CD8-positive, alpha-beta memory T cell (primary cell): Measurements from ENCODE around the gene SYNE1. TPM values are rescaled to one million over a fixed set of nuclear protein-coding genes. Genes with fewer than 3 reads are reported as not detected.

Experiments used
- CTCF ChIA-PET: fragments of 350-600 bp; sonication (Branson Sonifier 250); formaldehyde crosslinking; loops from one replicate; lab custom pipeline; 2021; ENCODE audit warnings: antibody characterized with exemption; lab: Charles Lee
- POLR2A ChIA-PET: fragments of 350-600 bp; sonication (Branson Sonifier 250); formaldehyde crosslinking; loops from one replicate; lab custom pipeline; 2021; ENCODE audit warnings: antibody characterized with exemption; lab: Charles Lee
- DNase-seq, 5 donors: peaks; one replicate each; pipeline versions ENCODE4 v3.0.0 to v3.0.0-alpha.2; 2020 to 2022; ENCODE audit warnings: mixed read lengths in 1 of 5
- H3K27ac ChIP-seq: one replicate; pipeline ENCODE4 v1.7.0; 2013; ENCODE audit warnings: low read depth, mild to moderate bottlenecking, low read length, moderate library complexity
- H3K27me3 ChIP-seq: 2 replicates; pipeline ENCODE4 v1.7.0; 2013; ENCODE audit warnings: low read length, mild to moderate bottlenecking; ENCODE audit not compliant: insufficient read depth, poor library complexity, severe bottlenecking
- H3K36me3 ChIP-seq: 2 replicates; pipeline ENCODE4 v1.7.0; 2013; ENCODE audit warnings: mild to moderate bottlenecking, low read length, moderate library complexity; ENCODE audit not compliant: insufficient read depth
- H3K4me1 ChIP-seq: 2 replicates; pipeline ENCODE4 v1.7.0; 2013; ENCODE audit warnings: mild to moderate bottlenecking, low read length, moderate library complexity; ENCODE audit not compliant: insufficient read depth
- H3K4me3 ChIP-seq: 2 replicates; pipeline ENCODE4 v1.7.0; 2013; ENCODE audit warnings: mild to moderate bottlenecking, low read length
- H3K9me3 ChIP-seq: 2 replicates; pipeline ENCODE4 v1.7.0; 2013; ENCODE audit warnings: mild to moderate bottlenecking, low read length
- H3K27ac Mint-ChIP-seq, 8 donors: one replicate each; pipeline ENCODE4 v1.8.0; 2020 to 2021; ENCODE audit warnings: mixed read lengths in 8 of 8, mild to moderate bottlenecking in 6 of 8, inconsistent platforms in 3 of 8, moderate library complexity in 3 of 8
- H3K27me3 Mint-ChIP-seq, 2 donors: one replicate each; pipeline ENCODE4 v1.8.0; 2020 to 2021; ENCODE audit warnings: mixed read lengths in 2 of 2, mild to moderate bottlenecking in 1 of 2, moderate library complexity in 1 of 2
- H3K36me3 Mint-ChIP-seq, 3 donors: one replicate each; pipeline ENCODE4 v1.8.0; 2020 to 2021; ENCODE audit warnings: mixed read lengths in 3 of 3, inconsistent platforms in 1 of 3, mild to moderate bottlenecking in 1 of 3
- H3K4me1 Mint-ChIP-seq, 3 donors: one replicate each; pipeline ENCODE4 v1.8.0; 2020 to 2021; ENCODE audit warnings: mixed read lengths in 3 of 3, inconsistent platforms in 1 of 3, mild to moderate bottlenecking in 1 of 3
- H3K4me3 Mint-ChIP-seq, 7 donors: one replicate each; pipeline ENCODE4 v1.8.0; 2020 to 2021; ENCODE audit warnings: mixed read lengths in 7 of 7, mild to moderate bottlenecking in 6 of 7, moderate library complexity in 4 of 7, inconsistent platforms in 2 of 7
- H3K9me3 Mint-ChIP-seq, 5 donors: one replicate each; pipeline ENCODE4 v1.8.0; 2020 to 2022; ENCODE audit warnings: mixed read lengths in 5 of 5, mild to moderate bottlenecking in 3 of 5, moderate library complexity in 2 of 5, inconsistent platforms in 1 of 5
- polyA plus RNA-seq: library from polyadenylated mRNA; unstranded; fragments of 300-500 nt; fragmentation: Illumina TruSeq; gene quantifications from one replicate; pipeline ENCODE4 v1.2.3, GENCODE V29; 2021
- total RNA-seq, 2 experiments: library from RNA; stranded (reverse); gene quantifications; one replicate each; pipeline ENCODE4 v1.2.3, GENCODE V29; 2021

Gene SYNE1
- total and polyA plus RNA-seq, 3 experiments from 2014 or later: 41.0 to 79.0 (median 48.4) TPM

GRCh38 chr6:152595499-152595898, 41.7 kb downstream of the SYNE1 start:
- H3K4me1 Mint-ChIP-seq: peaks cover 5 to 16% (median 8%) of the 10 kb centered on the region in 3 donors
- Histone ChIP-seq H3K36me3 (no peaks in the 10 kb centered on the region), H3K27me3 (no peaks in the 10 kb centered on the region), H3K4me3 (no peak overlapping the region), H3K27ac (no peak overlapping the region), H3K9me3 (no peaks in the 10 kb centered on the region), H3K4me1 (no peaks in the 10 kb centered on the region)
- no peak for DNase-seq
- POLR2A ChIA-PET: no interaction called here
- H3K9me3 Mint-ChIP-seq: peaks cover 0 to 4% (median 0%) of the 10 kb centered on the region in 5 donors
- CTCF ChIA-PET: interaction anchor here (0.9 to 1.3 kb wide), 2 partner anchors 19 to 47 kb away, joined by 3 to 4 read pairs; no protein-coding TSS in a partner anchor
- H3K27me3 Mint-ChIP-seq: no peaks in the 10 kb centered on the region
- no peak overlapping the region for H3K4me3 Mint-ChIP-seq
- H3K36me3 Mint-ChIP-seq: peaks cover 1 to 19% (median 5%) of the 10 kb centered on the region in 3 donors
- no peak overlapping the region for H3K27ac Mint-ChIP-seq

GRCh38 chr6:152594701-152595100, 42.5 kb downstream of the SYNE1 start:
- Mint-ChIP-seq H3K4me1 (peaks cover 2 to 17% (median 9%) of the 10 kb centered on the region in 3 donors), H3K36me3 (peaks cover 1 to 19% (median 4%) of the 10 kb centered on the region in 3 donors), H3K27me3 (no peaks in the 10 kb centered on the region), H3K9me3 (peaks cover 0 to 4% (median 0%) of the 10 kb centered on the region in 5 donors), H3K4me3 (no peak overlapping the region), H3K27ac (no peak overlapping the region)
- Histone ChIP-seq H3K27ac (no peak overlapping the region), H3K36me3 (no peaks in the 10 kb centered on the region), H3K4me1 (no peaks in the 10 kb centered on the region), H3K4me3 (no peak overlapping the region), H3K9me3 (no peaks in the 10 kb centered on the region), H3K27me3 (no peaks in the 10 kb centered on the region)
- POLR2A ChIA-PET: no interaction called here
- CTCF ChIA-PET: interaction anchor here (1.3 kb wide), 1 partner anchor 48 kb away, joined by 4 read pairs; no protein-coding TSS in a partner anchor
- DNase-seq: no peak

- Mint-ChIP-seq H3K27ac (peak overlapping the region in 3 of 8 donors; percentile 6 to 46 (median 32)), H3K27me3 (no peaks in the 10 kb centered on the region), H3K4me1 (peaks cover 18 to 28% (median 23%) of the 10 kb centered on the region in 3 donors), H3K36me3 (peaks cover under 1 to 16% (median 6%) of the 10 kb centered on the region in 3 donors), H3K9me3 (peaks cover 0 to 2% (median 0%) of the 10 kb centered on the region in 5 donors), H3K4me3 (no peak overlapping the region)
- H3K9me3 ChIP-seq: no peaks in the 10 kb centered on the region
- DNase-seq: no peak
- H3K27ac ChIP-seq: no peak overlapping the region
- no peaks in the 10 kb centered on the region for H3K36me3 ChIP-seq
- H3K4me1 ChIP-seq: no peaks in the 10 kb centered on the region
- H3K4me3 ChIP-seq: no peak overlapping the region
- ChIA-PET CTCF (no interaction called here), POLR2A (no interaction called here)
- no peaks in the 10 kb centered on the region for H3K27me3 ChIP-seq
Measured at GRCh38 chr6:152588456-152588855, 48.7 kb downstream of the SYNE1 start.

- Histone ChIP-seq H3K4me1 (no peaks in the 10 kb centered on the region), H3K4me3 (no peak overlapping the region), H3K27me3 (no peaks in the 10 kb centered on the region), H3K36me3 (no peaks in the 10 kb centered on the region), H3K9me3 (no peaks in the 10 kb centered on the region), H3K27ac (no peak overlapping the region)
- DNase-seq: no peak
- CTCF ChIA-PET: no interaction called here
- Mint-ChIP-seq H3K4me1 (peaks cover 18 to 28% (median 23%) of the 10 kb centered on the region in 3 donors), H3K27ac (peak overlapping the region in 1 of 8 donors; percentile 34), H3K36me3 (peaks cover 0 to 16% (median 6%) of the 10 kb centered on the region in 3 donors), H3K9me3 (no peaks in the 10 kb centered on the region), H3K4me3 (peak overlapping the region in 1 of 7 donors; percentile 13), H3K27me3 (no peaks in the 10 kb centered on the region)
- POLR2A ChIA-PET: no interaction called here
Measured at GRCh38 chr6:152587473-152587872, 49.7 kb downstream of the SYNE1 start.

- H3K27me3 ChIP-seq: no peaks in the 10 kb centered on the region
- H3K36me3 ChIP-seq: no peaks in the 10 kb centered on the region
- H3K4me3 ChIP-seq: no peak overlapping the region
- peaks cover 0 to 6% (median 4%) of the 10 kb centered on the region in 3 donors for H3K36me3 Mint-ChIP-seq
- no peak for DNase-seq
- no peaks in the 10 kb centered on the region for H3K27me3 Mint-ChIP-seq
- H3K9me3 Mint-ChIP-seq: no peaks in the 10 kb centered on the region
- POLR2A ChIA-PET: no interaction called here
- H3K4me1 Mint-ChIP-seq: peaks cover 16 to 20% (median 18%) of the 10 kb centered on the region in 3 donors
- H3K4me3 Mint-ChIP-seq: no peak overlapping the region
- no peaks in the 10 kb centered on the region for H3K9me3 ChIP-seq
- H3K27ac Mint-ChIP-seq: no peak overlapping the region
- H3K4me1 ChIP-seq: no peaks in the 10 kb centered on the region
- CTCF ChIA-PET: interaction anchor here (1.1 kb wide), 1 partner anchor 58 kb away, joined by 3 read pairs; no protein-coding TSS in a partner anchor
- H3K27ac ChIP-seq: no peak overlapping the region
Measured at GRCh38 chr6:152585236-152585635, 51.9 kb downstream of the SYNE1 start.

GRCh38 chr6:152583888-152584287, 53.3 kb downstream of the SYNE1 start:
- no peak for DNase-seq
- Mint-ChIP-seq H3K27ac (peak overlapping the region in 1 of 8 donors; percentile 4), H3K36me3 (peaks cover 0 to 6% (median 4%) of the 10 kb centered on the region in 3 donors), H3K27me3 (no peaks in the 10 kb centered on the region), H3K4me3 (no peak overlapping the region), H3K9me3 (no peaks in the 10 kb centered on the region), H3K4me1 (peaks cover 12 to 18% (median 18%) of the 10 kb centered on the region in 3 donors)
- no peaks in the 10 kb centered on the region for H3K4me1 ChIP-seq
- POLR2A ChIA-PET: no interaction called here
- no peaks in the 10 kb centered on the region for H3K9me3 ChIP-seq
- CTCF ChIA-PET: no interaction called here
- no peaks in the 10 kb centered on the region for H3K36me3 ChIP-seq
- no peaks in the 10 kb centered on the region for H3K27me3 ChIP-seq
- H3K4me3 ChIP-seq: no peak overlapping the region
- no peak overlapping the region for H3K27ac ChIP-seq

- POLR2A ChIA-PET: no interaction called here
Measured at GRCh38 chr6:152576525-152576924, 60.6 kb downstream of the SYNE1 start.

GRCh38 chr6:152575621-152576150, 61.5 kb downstream of the SYNE1 start:
- ChIA-PET CTCF (interaction anchor here (0.8 kb wide), 1 partner anchor 20 kb away, joined by 3 read pairs; no protein-coding TSS in a partner anchor), POLR2A (no interaction called here)
- no peak overlapping the region for H3K4me3 Mint-ChIP-seq
- H3K4me1 Mint-ChIP-seq: peaks cover 10 to 22% (median 18%) of the 10 kb centered on the region in 3 donors
- Histone ChIP-seq H3K27me3 (no peaks in the 10 kb centered on the region), H3K4me1 (no peaks in the 10 kb centered on the region), H3K9me3 (no peaks in the 10 kb centered on the region), H3K27ac (no peak overlapping the region), H3K4me3 (no peak overlapping the region), H3K36me3 (no peaks in the 10 kb centered on the region)
- H3K27me3 Mint-ChIP-seq: no peaks in the 10 kb centered on the region
- H3K27ac Mint-ChIP-seq: no peak overlapping the region
- no peak for DNase-seq
- H3K36me3 Mint-ChIP-seq: no peaks in the 10 kb centered on the region
- no peaks in the 10 kb centered on the region for H3K9me3 Mint-ChIP-seq

More at GRCh38 chr6:152576525-152576924, 60.6 kb downstream of the SYNE1 start:
- peaks cover 0 to 4% (median 0%) of the 10 kb centered on the region in 3 donors for H3K36me3 Mint-ChIP-seq
- H3K9me3 Mint-ChIP-seq: no peaks in the 10 kb centered on the region
- H3K4me1 Mint-ChIP-seq: peaks cover 7 to 16% (median 13%) of the 10 kb centered on the region in 3 donors
- no peaks in the 10 kb centered on the region for H3K27me3 Mint-ChIP-seq
- no peak overlapping the region for H3K27ac Mint-ChIP-seq
- Histone ChIP-seq H3K27me3 (no peaks in the 10 kb centered on the region), H3K36me3 (no peaks in the 10 kb centered on the region), H3K4me1 (no peaks in the 10 kb centered on the region), H3K9me3 (no peaks in the 10 kb centered on the region), H3K4me3 (no peak overlapping the region), H3K27ac (no peak overlapping the region)
- CTCF ChIA-PET: interaction anchor here (0.8 kb wide), 1 partner anchor 20 kb away, joined by 3 read pairs; no protein-coding TSS in a partner anchor
- DNase-seq: no peak
- no peak overlapping the region for H3K4me3 Mint-ChIP-seq
